HuH-7.5 (cell line): ENCODE measurements around the gene PSMG4.
"Not testable (repeated sequence)": the region's sequence is repeated elsewhere in the genome, so short reads cannot be mapped to it uniquely, and the experiment has no call there.

ENCODE experiments used
- DNase-seq: peaks from one replicate; pipeline ENCODE4 v3.0.0; 2011; ENCODE audit warnings: low spot score

Gene PSMG4

GRCh38 chr6:3230900-3231246 is 27.9 kb upstream of the PSMG4 start:
- no peak for DNase-seq

- no peak for DNase-seq
Observed at GRCh38 chr6:3231247-3232016, 27.3 kb upstream of the PSMG4 start.

DNA sequence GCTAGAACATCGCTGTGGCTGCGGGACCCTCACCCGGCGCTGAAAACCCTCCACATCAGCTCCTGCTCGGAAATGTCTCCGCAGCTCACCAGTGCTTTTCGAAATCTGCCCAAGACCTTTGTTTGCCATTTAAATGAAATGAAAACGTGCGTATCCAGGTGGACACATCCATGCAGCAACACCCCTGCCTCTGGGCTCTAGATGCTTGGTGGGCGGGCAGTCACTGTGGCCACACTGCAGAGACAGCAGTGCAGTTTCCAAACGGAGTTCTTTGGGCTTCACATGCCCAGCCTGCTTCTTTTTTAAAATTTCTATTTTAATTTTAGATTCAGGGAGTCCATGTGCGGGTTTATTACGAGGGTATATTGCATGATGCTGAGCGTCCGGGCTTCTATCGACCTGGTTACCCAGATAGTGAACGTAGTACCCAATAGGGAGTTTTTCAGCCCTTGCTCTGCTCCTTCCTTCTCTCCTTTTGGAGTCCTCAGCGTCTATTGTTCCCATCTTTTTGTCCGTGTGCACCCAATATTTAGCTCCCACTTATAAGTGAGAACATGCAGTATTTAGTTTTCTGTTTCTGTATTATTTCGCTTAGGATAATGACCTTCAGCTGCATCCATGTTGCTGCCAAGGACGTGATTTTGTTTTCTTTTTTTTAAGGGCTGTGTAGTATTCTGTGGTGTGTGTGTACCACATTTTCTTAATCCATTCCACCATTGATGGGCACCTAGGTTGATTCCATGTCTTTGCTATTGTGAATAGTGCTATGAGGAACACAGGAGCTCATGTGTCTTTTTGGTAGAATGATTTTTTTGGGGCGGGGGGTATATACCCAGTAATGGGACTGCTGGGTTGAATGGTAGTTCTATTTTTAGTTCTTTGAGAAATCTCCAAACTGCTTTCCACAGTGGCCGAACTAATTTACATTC is 26.5 kb upstream of the PSMG4 start:
- no peak for DNase-seq

GRCh38 chr6:3233321-3233720 is 25.4 kb upstream of the PSMG4 start:
- DNase-seq, result no peak

DNA sequence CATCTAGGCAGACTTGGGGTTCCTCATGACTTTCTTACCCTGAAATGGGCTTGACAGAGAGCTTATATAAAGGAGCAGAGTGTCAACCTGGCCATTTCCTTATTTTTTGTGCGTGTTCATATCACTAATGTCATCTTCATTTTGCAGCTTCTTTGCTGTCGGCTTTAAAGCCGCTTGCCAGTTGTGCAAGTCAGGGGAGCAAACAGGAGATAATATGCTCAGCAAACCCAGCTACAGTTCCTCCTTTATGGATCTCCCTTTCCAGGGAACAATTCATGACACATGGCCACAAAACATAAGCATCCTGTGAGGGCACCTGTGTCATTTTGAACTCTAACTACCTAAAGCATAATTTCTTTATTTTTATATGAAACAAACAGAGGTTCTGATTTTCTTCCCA is 24.8 kb upstream of the PSMG4 start:
- no peak for DNase-seq

- DNase-seq, result no peak
Observed at GRCh38 chr6:3235486-3235885, 23.3 kb upstream of the PSMG4 start.

DNA sequence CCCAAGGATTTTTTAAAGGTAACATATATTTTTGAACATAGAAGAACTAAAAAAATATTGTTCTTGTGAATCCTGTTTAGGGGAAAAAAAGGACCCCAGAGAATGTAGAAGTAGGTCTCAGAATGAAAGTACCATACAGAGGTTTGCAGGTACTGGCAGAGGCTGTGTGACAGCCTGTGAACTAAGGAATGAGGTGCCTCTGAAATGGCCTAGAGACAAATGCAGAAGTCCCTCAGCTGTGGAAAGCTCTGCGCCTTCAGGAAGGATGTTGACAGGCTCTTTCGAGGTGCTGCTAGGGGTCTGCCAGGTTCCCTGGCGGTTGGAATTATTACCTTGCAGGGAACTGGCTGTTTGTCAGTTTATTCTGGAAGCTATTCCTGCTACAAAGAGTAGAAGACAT is 22.7 kb upstream of the PSMG4 start:
- no peak for DNase-seq

DNA sequence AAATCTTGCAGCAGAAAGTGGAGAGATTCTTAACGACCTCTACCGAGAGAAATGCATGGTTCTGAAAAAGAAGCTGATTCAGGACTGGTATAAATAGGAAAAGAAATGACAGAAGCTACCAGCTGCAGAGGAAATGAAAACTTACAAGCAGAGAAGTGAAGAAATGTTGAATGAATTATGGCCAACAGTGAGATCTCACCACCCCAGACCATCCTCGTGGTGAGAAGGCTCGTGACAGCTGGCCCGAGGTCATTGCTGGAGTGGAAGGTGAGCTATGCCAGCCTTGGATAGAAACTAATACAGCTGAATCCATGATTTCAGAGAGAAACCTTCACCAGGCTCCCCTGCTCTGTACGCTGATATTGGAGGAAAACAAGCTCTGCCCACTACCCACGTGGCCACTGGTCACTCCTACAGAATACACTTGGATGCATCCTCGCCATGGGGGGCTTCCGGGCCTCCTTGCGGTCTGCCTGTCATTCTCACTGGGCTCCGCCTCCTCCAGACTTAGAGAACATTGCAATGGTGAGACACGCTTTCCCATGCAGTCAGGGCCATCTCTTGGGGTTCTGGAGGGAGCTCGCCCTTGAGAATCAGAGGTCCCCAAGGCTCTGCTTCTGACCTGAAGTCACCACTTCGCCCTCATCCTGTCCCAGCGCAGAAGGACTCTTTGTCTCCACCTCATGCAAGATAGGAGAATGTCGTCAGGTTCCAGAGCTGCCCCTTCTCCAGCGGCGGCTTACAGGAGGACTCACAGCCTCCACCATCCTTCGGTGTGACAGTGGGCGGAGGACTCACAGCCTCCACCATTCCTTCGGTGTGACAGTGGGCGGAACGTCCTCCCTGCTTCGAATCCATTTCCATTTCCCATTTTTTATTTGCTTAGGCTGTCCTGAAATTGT is 20.7 kb upstream of the PSMG4 start:
- DNase-seq, result no peak

DNA sequence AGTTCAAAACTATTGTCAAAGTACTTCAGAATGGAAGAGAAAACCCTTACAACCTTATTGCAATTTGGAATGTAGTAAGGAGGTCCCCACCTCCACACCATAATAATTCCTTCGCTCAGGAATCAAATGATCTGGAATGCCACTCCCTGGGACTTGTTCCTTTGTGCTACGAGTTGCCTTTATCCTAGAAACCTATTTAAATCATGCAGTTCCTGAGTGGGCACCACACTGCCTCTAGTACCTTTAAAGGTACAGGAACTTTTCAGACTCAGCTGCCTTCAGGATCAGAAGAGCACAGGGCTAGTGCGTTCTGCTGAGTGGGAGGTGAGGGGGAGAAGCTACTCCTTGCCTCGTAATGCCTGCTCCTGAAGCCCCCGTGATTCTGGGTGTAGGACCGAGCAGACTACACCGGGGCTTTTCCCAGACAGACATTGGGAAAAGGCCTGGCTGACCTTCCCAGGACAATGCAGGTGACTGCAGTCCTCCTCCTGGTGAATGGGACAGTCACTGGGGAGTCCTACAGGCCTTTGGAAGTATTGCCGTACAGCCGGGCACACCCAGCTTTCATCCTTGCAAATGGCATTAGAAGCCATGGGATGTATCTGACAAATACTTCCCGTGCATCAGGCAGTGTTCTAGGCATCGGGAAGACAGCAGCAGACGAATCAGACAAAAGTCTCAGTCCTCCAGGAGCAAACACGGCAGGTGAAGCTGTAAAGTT is 19.5 kb upstream of the PSMG4 start:
- no peak for DNase-seq

DNA sequence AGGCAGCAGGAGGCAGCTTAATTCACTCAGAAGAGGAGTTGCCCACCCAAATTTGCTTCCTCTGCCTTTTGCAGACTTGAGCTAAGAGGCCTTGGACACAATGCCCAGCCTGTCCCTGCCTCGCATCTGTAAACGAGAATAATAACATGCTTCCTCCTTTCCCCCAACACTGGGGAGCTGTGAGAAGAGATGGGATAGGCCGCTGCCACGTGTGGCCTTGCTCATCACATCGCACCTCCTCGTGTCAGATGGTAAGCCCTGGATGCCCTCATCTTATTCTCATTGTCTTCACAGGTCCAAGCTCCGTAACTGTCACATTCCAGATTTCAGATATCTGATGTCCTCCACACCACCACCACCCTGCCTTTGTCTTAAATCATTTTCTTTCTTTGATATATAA is 18.2 kb upstream of the PSMG4 start:
- no peak for DNase-seq

- DNase-seq, result not testable (repeated sequence)
Observed at GRCh38 chr6:3241745-3242144, 17.0 kb upstream of the PSMG4 start.

DNA sequence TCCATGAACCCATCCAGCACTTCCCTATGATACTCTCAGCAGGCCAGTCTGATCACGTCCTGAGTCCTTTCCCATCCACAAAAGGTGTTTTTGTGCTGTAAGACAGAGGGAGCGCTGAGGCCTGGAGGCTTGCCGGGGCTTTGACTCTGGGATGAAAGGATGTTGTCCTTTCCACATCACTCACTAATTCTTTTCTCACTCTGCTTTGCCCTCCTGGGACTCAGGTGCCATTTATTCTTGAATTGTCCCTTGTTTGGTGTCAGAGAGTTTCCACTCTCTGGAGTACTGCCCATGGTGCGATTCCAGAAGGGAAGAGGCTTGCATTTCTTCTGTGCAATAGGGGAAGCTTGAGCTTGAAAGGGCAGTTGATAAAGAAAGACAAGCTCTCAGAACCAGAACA is 16.0 kb upstream of the PSMG4 start:
- no peak for DNase-seq

GRCh38 chr6:3244003-3244831 is 14.5 kb upstream of the PSMG4 start:
- no peak for DNase-seq

- DNase-seq, result not testable (repeated sequence)
Observed at GRCh38 chr6:3244832-3245161, 13.9 kb upstream of the PSMG4 start.

GRCh38 chr6:3245216-3245615 is 13.5 kb upstream of the PSMG4 start:
- DNase-seq, result no peak

DNA sequence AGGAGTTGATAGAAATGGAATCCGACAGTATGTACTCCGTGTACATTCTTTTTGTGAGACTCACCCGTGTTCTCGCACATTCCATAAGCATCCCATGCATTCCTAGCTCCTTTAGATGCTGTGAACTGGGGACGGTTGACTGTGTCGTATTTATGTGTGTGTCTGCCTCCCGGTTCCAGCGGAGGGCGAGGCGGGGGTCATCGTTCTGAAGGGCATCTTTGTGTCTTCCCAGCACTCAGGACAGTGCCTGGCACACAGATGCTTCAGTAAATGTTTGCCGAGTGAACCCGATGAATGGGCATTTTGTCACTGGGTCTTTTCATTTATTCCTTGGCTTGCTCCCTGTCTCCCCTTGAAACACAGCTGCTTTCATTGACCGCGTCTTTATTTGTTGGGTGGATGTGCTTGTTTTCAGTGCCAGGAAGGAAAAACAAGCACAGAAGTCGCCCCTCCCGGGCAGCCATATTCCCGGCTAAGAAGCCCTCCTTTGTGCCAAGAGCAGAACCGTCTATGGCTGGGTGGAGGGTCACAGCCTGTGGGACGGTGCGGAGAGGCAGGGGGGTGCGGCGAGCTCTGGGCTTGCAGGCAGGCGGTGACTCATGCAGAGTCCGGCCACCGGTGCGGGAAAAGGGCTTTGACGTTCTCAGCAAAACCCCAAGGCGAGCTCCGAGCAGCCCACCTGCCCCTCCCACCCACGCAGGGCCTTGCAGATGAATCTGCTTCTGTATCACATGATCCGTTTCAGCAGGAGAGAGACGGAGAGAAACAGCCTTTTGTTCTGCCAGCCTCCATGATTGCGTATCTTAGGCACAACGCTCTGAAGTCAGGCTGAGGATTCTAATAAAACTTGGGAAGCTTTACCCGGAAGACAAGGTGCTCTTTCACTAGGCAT is 11.2 kb upstream of the PSMG4 start:
- peak; percentile 56 for DNase-seq

GRCh38 chr6:3249821-3250220 is 8.9 kb upstream of the PSMG4 start:
- DNase-seq, result no peak

- DNase-seq, result no peak
Observed at GRCh38 chr6:3250231-3250675, 8.5 kb upstream of the PSMG4 start.

GRCh38 chr6:3251462-3252314 is 7.1 kb upstream of the PSMG4 start:
- DNase-seq, result peak; percentile 87
